Panc1 (cell line): ENCODE measurements around the gene CGNL1. TPM values are rescaled to one million over a fixed set of nuclear protein-coding genes. Genes with fewer than 3 reads are reported as not detected.

Experiments
- ATAC-seq: fragments of 200-7000 bp; cut with Tn5 transposase; 2 replicates; pipeline ENCODE4 v1.9.1; 2020; ENCODE audit warnings: mild to moderate bottlenecking, moderate library complexity
- BruUV-seq: library from RNA; stranded (reverse); fragments of 400-500 nt; replicated peaks from 2 replicates; lab custom pipeline; 2021; lab: Mats Ljungman, UMichigan
- CTCF ChIA-PET: fragments of 300-600 bp; sonication (Branson Sonifier 250); formaldehyde crosslinking; loops from one replicate; lab custom pipeline; 2022; ENCODE audit warnings: antibody characterized with exemption; lab: Charles Lee
- POLR2A ChIA-PET: fragments of 300-600 bp; sonication (Branson Sonifier 250); formaldehyde crosslinking; loops from one replicate; lab custom pipeline; 2022; ENCODE audit warnings: antibody characterized with exemption; lab: Charles Lee
- DNase-seq: peaks from one replicate; pipeline ENCODE4 v3.0.0-alpha.2; 2010; ENCODE audit warnings: low read depth, low spot score
- H3K27ac ChIP-seq: 2 replicates; pipeline ENCODE4 v1.5.1; 2011; ENCODE audit warnings: mild to moderate bottlenecking, low read length, inconsistent platforms
- H3K27me3 ChIP-seq: fragments of 200-500 bp; sonication (Bioruptor generic); 2 replicates; pipeline ENCODE4 v1.6.0; 2014; ENCODE audit warnings: low read length, inconsistent platforms; ENCODE audit not compliant: control insufficient read depth, insufficient read depth
- H3K36me3 ChIP-seq: fragments of 200-500 bp; sonication (Bioruptor generic); 2 replicates; pipeline ENCODE4 v1.5.1; 2014; ENCODE audit warnings: inconsistent platforms, mild to moderate bottlenecking, low read length, moderate library complexity; ENCODE audit not compliant: control insufficient read depth, insufficient read depth
- H3K4me1 ChIP-seq: 2 replicates; pipeline ENCODE4 v1.5.1; 2011; ENCODE audit warnings: inconsistent platforms, mild to moderate bottlenecking, low read length, moderate library complexity; ENCODE audit not compliant: control insufficient read depth, insufficient read depth
- H3K4me3 ChIP-seq, 2 experiments: 2 replicates each; pipeline ENCODE4 v1.5.1; 2011 to 2012; ENCODE audit warnings: low read depth in 2 of 2, low read length in 2 of 2, mild to moderate bottlenecking in 2 of 2, inconsistent platforms in 1 of 2, moderate library complexity in 1 of 2
- H3K9me3 ChIP-seq: fragments of 200-500 bp; sonication (Bioruptor generic); 2 replicates; pipeline ENCODE4 v1.5.1; 2014; ENCODE audit warnings: low read depth, mild to moderate bottlenecking, inconsistent platforms, low read length, moderate library complexity; ENCODE audit not compliant: control insufficient read depth, insufficient read depth
- POLR2AphosphoS5 ChIP-seq: IDR thresholded peaks from 2 replicates; pipeline ENCODE4 v1.6.1; 2012; ENCODE audit warnings: mild to moderate bottlenecking, low read depth, low read length, moderate library complexity
- SIN3A ChIP-seq: IDR thresholded peaks from 2 replicates; pipeline ENCODE4 v1.6.1; 2012; ENCODE audit warnings: low read depth, mild to moderate bottlenecking, low read length, moderate library complexity, borderline replicate concordance; ENCODE audit not compliant: insufficient read depth
- TCF7L2 ChIP-seq: IDR thresholded peaks from 2 replicates; pipeline ENCODE4 v1.6.1; 2011; ENCODE audit warnings: mild to moderate bottlenecking, low read depth, low read length, inconsistent platforms
- in situ Hi-C: cut with HindIII; loops from 2 replicates; pipeline ENCODE4 v1.10.0; 2016; ENCODE audit warnings: low sequenced_read_pairs, low pct_unique_long_range_greater_than_20kb
- intact Hi-C: fragments of 100-400 bp; cut with micrococcal nuclease; formaldehyde crosslinking; loops from one replicate; pipeline ENCODE4 v1.10.0; 2022; ENCODE audit not compliant: unreplicated experiment
- total RNA-seq: library from RNA; stranded (reverse); gene quantifications from one replicate; pipeline ENCODE4 v1.2.1, GENCODE V29; 2021; ENCODE audit not compliant: unreplicated experiment
- TF ChIP-seq, protein P1 (sequence below), 2 experiments: IDR thresholded peaks; 2 replicates each; pipeline ENCODE4 v1.6.1; 2011 to 2012; ENCODE audit warnings: low read depth in 2 of 2, control low read depth in 1 of 2, low read length in 1 of 2, mild to moderate bottlenecking in 1 of 2, moderate library complexity in 1 of 2; ENCODE audit not compliant: insufficient read depth in 1 of 2
- TF ChIP-seq, protein P2 (sequence below): fragments of 450-650 bp; IDR thresholded peaks from 2 replicates; pipeline ENCODE4 v1.5.1; 2017; ENCODE audit warnings: mild to moderate bottlenecking

Gene CGNL1
- total RNA-seq, 1 experiment from 2014 or later, result 3.5 TPM

DNA sequence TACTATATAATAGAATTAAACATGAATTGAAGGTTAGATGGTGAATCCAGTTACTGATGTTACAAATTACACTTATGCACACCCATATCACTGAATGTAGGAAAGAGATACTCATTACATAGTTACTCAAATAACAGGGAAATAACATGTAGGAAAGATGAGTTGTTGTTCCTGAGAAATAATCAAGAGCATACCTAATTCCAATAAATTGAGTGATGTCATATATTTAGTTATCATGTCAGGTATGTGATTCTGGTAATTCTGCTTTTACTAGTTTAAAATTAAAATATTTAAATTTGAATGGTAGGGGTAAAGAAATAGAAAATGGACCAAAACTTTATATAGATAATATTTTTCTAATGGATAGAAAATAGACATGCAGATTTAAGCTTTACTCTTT lies 112.8 kb downstream of the CGNL1 start:
- DNase-seq, result no peak
- TF ChIP-seq POLR2AphosphoS5 (no peak), TCF7L2 (no peak), SIN3A (no peak)
- TF ChIP-seq, protein P1, sequence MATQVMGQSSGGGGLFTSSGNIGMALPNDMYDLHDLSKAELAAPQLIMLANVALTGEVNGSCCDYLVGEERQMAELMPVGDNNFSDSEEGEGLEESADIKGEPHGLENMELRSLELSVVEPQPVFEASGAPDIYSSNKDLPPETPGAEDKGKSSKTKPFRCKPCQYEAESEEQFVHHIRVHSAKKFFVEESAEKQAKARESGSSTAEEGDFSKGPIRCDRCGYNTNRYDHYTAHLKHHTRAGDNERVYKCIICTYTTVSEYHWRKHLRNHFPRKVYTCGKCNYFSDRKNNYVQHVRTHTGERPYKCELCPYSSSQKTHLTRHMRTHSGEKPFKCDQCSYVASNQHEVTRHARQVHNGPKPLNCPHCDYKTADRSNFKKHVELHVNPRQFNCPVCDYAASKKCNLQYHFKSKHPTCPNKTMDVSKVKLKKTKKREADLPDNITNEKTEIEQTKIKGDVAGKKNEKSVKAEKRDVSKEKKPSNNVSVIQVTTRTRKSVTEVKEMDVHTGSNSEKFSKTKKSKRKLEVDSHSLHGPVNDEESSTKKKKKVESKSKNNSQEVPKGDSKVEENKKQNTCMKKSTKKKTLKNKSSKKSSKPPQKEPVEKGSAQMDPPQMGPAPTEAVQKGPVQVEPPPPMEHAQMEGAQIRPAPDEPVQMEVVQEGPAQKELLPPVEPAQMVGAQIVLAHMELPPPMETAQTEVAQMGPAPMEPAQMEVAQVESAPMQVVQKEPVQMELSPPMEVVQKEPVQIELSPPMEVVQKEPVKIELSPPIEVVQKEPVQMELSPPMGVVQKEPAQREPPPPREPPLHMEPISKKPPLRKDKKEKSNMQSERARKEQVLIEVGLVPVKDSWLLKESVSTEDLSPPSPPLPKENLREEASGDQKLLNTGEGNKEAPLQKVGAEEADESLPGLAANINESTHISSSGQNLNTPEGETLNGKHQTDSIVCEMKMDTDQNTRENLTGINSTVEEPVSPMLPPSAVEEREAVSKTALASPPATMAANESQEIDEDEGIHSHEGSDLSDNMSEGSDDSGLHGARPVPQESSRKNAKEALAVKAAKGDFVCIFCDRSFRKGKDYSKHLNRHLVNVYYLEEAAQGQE (IDR thresholded peaks at IDR 0.05; ENCODE audit: insufficient read depth in 1 of 2, low read depth in 2 of 2, low read length in 1 of 2), result no peak
- TF ChIP-seq, protein P2, sequence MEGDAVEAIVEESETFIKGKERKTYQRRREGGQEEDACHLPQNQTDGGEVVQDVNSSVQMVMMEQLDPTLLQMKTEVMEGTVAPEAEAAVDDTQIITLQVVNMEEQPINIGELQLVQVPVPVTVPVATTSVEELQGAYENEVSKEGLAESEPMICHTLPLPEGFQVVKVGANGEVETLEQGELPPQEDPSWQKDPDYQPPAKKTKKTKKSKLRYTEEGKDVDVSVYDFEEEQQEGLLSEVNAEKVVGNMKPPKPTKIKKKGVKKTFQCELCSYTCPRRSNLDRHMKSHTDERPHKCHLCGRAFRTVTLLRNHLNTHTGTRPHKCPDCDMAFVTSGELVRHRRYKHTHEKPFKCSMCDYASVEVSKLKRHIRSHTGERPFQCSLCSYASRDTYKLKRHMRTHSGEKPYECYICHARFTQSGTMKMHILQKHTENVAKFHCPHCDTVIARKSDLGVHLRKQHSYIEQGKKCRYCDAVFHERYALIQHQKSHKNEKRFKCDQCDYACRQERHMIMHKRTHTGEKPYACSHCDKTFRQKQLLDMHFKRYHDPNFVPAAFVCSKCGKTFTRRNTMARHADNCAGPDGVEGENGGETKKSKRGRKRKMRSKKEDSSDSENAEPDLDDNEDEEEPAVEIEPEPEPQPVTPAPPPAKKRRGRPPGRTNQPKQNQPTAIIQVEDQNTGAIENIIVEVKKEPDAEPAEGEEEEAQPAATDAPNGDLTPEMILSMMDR, result no peak
- no peak for ATAC-seq
- no peaks in the 10 kb centered on the region for H3K4me1 ChIP-seq
- H3K27me3 ChIP-seq, result no peaks in the 10 kb centered on the region
- CTCF ChIA-PET, result no interaction called here
- intact Hi-C loops, result no loop called here
- no peaks in the 10 kb centered on the region; the same call in 1 of the 2 replicates for H3K9me3 ChIP-seq
- in situ Hi-C loops, result no loop called here
- H3K4me3 ChIP-seq, result no peak overlapping the region
- POLR2A ChIA-PET, result interaction anchor here (0.5 kb wide), 1 partner anchor 370 kb away, joined by 4 read pairs; no protein-coding TSS in a partner anchor
- H3K36me3 ChIP-seq, result no peaks in the 10 kb centered on the region
- no peak overlapping the region for H3K27ac ChIP-seq
- BruUV-seq, result no TSS peak

DNA sequence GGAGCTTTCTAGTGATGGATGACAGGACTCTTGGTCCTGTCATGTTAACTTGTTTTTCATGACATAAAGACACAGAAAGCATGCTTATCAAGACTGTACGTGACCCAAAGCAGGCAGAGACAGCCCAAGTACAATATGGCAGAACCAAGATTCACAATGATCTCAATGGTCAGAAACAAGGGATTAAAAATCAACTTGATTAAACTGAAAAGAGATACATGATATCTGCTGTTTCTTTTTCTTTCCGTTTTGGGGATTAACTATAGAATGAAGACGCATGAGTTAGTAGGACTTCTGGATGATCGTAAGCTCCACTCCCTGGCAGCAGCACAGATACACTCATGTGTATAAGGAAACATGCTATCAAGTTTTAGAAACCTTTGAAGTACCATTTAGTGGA lies 117.0 kb downstream of the CGNL1 start:
- ChIA-PET POLR2A (no interaction called here), CTCF (no interaction called here)

More for the DNA sequence above, 117.0 kb downstream of the CGNL1 start:
- intact Hi-C loops (no loop called here), in situ Hi-C loops (no loop called here)
- H3K4me3 ChIP-seq, result no peak overlapping the region
- no peaks in the 10 kb centered on the region for H3K9me3 ChIP-seq
- TF ChIP-seq POLR2AphosphoS5 (no peak), TCF7L2 (no peak)
- TF ChIP-seq, protein P2, result no peak
- TF ChIP-seq, protein P1 (IDR thresholded peaks at IDR 0.05; ENCODE audit: insufficient read depth in 1 of 2, low read depth in 2 of 2, low read length in 1 of 2), result no peak
- H3K27ac ChIP-seq, result no peak overlapping the region
- no peak for DNase-seq
- no peaks in the 10 kb centered on the region for H3K36me3 ChIP-seq
- no peaks in the 10 kb centered on the region for H3K27me3 ChIP-seq
- no peaks in the 10 kb centered on the region for H3K4me1 ChIP-seq
- no TSS peak for BruUV-seq
- ATAC-seq, result no peak
